Measurements from ENCODE around the gene ANXA2R. TPM values are rescaled to one million over a fixed set of nuclear protein-coding genes. Genes with fewer than 3 reads are reported as not detected.

The ANXA2R gene
- total and polyA plus RNA-seq, 9 donors = 0.69 to 1.6 (median 1.2) TPM

Other genes with a start within 250 kb of the ANXA2R start
- 142 TPM for gene SELENOP, start 228.4 kb downstream of the ANXA2R start, total RNA-seq
- 100 to 1,000 TPM in 7 of 8 donors, 10 to 100 TPM in 1; 99.1 to 268 (median 122) TPM for gene SELENOP, start 228.4 kb downstream of the ANXA2R start, polyA plus RNA-seq (ENCODE audit: insufficient read depth in 1 of 8, insufficient read length in 8 of 8, low replicate concordance in 1 of 8)
- 34.8 TPM for gene ZNF131, start 80.6 kb upstream of the ANXA2R start, total RNA-seq
- 10 to 100 TPM; 26.7 to 39.8 (median 34.6) TPM for gene ZNF131, start 80.6 kb upstream of the ANXA2R start, polyA plus RNA-seq (ENCODE audit: insufficient read depth in 1 of 8, insufficient read length in 8 of 8, low replicate concordance in 1 of 8)
- gene NIM1K, start 151.9 kb upstream of the ANXA2R start, total RNA-seq = 0.22 TPM
- gene NIM1K, start 151.9 kb upstream of the ANXA2R start, polyA plus RNA-seq (ENCODE audit: insufficient read depth in 1 of 8, insufficient read length in 8 of 8, low replicate concordance in 1 of 8) = 1 to 10 TPM in 1 of 8 donors, under 1 TPM in 7; 0.17 to 1.2 (median 0.36) TPM

Measured in muscle of leg (tissue), 9 donors.